GM20000 (cell line): ENCODE data around the gene ARHGAP12.

Source experiments
- DNase-seq: peaks from one replicate; pipeline ENCODE4 v3.0.0; 2012; ENCODE audit warnings: low spot score
- CTCF ChIP-seq: IDR thresholded peaks from 2 replicates; pipeline ENCODE4 v1.5.1; 2012; ENCODE audit warnings: mild to moderate bottlenecking, control low read depth; ENCODE audit errors: extremely low read depth, missing control alignments

Gene ARHGAP12

DNA sequence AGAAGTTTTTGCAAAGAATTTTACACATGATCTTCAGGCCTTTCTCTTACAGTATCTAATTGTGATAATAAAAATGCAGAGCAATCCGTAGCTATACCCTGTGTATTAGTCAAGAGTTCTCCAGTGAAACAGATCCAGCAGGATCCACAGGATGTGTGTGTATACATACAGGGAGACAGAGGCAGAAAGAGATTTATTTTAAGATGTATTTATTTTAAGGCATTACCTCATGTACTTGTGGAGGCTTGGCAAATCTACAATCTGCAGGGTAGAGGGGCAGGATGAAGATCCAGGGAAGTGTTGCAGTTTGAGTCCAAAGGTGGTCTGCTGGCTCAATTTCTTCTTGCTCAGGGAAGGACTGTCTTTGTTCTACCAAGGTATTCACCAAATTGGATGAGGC, 41.7 kb downstream of the ARHGAP12 start:
- no peak for TF ChIP-seq CTCF
- no peak for DNase-seq

DNA sequence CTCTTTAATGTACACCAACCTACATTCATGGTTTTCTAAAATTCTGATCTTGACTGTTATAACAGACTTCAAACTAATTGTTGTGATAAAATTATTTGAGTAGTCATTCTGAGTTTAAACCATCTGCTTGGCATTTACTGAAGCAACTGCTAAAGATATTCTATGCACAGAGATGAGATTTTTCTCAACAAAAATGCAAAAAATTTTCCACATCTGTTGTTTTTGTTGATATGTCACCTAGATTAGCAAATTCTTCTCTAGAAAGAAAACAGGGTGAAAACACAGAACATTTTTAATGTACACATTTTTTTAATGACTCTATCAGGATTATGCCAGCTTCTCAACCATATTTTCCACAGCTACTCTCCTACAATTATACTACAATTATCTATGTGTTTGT, 42.7 kb downstream of the ARHGAP12 start:
- DNase-seq, result no peak
- TF ChIP-seq CTCF, result no peak

DNA sequence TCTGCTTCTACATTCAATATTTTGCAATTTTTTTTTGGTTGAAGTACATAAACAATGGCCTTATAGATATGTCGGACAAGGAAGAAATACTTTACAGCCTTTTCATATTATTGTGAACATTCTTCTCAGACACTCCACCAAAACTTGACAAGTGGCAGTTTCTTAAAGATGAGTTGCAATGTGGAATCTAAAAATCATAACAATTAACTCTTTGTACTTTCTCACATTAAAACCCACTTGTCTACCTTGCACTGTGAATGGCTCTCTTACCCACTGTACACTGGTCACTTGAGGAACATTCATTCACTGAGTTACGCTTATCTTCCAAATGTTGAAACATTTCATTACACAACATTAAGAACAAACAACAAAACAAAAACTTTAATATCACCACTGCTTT, 44.2 kb downstream of the ARHGAP12 start:
- DNase-seq, result no peak
- TF ChIP-seq CTCF, result no peak

DNA sequence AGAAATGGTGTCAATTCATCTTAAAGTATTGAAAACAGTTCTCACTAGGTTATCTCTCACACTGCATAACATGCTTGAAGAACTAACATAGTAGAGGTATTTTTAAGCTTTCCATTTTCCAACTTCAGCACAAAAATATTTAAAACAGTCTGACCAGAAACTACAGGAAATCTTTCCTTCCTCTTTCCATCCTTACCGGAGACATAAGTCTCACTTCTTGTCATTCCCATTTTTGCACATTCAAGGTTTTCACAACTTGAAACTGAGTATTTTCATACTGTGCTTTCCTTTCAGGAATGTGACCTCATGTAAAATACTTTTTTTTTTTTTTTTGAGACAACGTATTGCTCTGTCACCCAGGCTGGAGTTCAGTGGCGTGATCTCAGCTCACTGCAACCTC, 45.2 kb downstream of the ARHGAP12 start:
- TF ChIP-seq CTCF, result no peak
- DNase-seq, result no peak

GRCh38 chr10:31878486-31878885, 50.1 kb downstream of the ARHGAP12 start:
- DNase-seq, result no peak
- TF ChIP-seq CTCF, result no peak

DNA sequence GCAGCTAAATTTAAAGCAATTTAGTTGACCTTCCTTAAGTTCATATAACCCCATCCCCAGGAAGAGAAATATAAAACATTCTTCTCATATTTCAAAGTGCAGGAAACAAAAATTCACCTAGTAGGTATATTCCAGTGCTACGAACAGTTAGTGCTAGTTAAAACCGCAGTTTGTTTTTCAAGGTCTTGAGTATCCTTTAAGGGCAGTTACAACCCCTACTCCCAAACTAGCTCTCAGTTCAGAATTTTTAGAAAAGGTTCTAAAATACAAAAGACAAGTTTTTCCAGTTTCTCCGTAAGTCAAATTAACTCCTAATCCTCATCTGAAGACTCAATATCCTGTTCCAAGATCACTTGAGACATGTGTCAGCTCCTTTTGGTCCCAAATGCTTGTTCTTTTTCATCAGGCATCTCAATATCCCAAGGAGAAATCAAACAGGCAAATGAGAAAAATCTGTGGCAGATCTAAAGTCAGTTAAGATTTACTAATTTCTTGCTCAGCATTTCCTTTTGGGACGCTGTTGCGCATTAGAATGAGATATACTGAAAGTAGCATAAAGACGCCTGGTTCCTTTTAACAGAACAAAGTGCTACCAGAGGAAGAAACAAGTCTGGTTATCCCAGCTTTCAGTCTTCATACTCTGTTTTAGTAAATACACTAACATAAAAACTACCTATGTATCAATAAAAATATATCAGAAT, 51.8 kb downstream of the ARHGAP12 start:
- no peak for TF ChIP-seq CTCF
- peak; percentile 18 for DNase-seq

- no peak for DNase-seq
- TF ChIP-seq CTCF, result no peak
These were observed 53.0 kb downstream of the ARHGAP12 start for GRCh38 chr10:31875608-31876007.
